Measurements from ENCODE around the gene SLC17A1.
A peak's percentile ranks its signal among the peaks of the same experiment; 100 is the strongest.

Gene SLC17A1, protein sequence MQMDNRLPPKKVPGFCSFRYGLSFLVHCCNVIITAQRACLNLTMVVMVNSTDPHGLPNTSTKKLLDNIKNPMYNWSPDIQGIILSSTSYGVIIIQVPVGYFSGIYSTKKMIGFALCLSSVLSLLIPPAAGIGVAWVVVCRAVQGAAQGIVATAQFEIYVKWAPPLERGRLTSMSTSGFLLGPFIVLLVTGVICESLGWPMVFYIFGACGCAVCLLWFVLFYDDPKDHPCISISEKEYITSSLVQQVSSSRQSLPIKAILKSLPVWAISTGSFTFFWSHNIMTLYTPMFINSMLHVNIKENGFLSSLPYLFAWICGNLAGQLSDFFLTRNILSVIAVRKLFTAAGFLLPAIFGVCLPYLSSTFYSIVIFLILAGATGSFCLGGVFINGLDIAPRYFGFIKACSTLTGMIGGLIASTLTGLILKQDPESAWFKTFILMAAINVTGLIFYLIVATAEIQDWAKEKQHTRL

DNA sequence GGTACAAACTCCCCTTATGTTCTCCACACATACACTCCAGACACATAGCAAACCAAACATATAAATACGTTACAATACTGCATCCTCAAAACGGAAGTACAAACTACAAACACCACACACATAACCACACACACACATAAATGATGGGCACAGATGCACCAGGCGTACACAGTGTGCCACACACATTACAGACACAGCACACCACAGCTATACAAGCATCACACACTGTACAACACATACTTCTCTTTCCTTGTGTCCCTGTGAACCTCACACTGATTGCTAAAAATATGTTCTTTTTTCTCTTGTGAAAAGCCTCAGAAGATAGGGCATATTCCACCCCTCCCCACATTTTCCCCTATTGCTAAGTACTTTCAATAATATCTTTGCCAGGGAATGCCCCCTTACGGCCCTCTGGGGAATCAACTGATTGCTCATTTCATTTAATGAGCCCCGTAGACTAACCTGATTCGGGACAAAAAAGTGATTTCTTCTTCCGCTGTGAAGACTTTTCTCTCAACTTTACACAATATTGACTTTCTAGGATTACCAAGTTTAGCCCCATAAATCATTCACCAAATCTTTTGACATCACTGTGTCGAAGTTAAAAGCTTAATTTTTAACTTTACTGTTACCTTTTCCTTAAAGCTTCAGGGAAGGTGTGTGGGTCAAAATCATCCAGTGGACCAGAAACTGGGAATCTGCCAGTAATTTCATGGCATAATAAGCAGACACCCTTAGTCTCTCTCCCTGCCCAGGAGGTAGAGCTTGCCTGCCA is at the start of gene SLC17A1:
SLC17A1 (minus strand) TSS at position 521 of the 775 bp plus-strand sequence. CDS start 1,495 bp downstream, outside the sequence.
- no peak for DNase-seq (ENCODE audit: low spot score)

- DNase-seq (ENCODE audit: low spot score), result no peak
Observed at GRCh38 chr6:25880601-25881000, 48.7 kb upstream of the SLC17A1 start.

DNA sequence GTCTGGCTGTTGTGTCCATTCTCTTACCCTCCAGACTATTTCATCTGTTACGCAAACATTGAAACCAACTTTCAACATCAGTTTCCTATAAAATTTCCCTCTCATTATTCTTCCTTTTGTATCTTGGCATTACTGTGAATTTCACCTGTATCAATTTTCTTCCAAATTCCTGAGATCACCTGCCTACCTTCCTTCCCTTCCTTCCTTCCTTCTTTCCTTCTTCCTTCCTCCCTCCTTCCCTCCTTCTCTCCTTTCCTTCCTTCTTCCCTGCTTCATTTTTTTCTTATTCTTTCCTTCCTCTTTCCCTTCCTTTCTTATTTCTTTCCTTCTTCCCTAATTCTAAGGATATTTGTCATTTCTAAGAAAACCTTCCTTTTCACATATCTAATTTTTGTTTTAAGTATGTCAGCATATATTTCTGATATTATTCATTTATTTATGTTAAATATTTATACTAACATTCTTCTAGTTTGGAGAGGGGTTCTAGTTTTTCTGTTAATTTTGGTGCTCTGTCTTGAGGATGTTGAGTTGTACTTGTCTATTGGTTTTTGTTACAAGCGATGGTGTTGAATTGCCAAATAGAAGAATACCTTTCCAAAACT is 47.0 kb upstream of the SLC17A1 start:
- no peak for DNase-seq (ENCODE audit: low spot score)

- DNase-seq (ENCODE audit: low spot score), result no peak
Observed at GRCh38 chr6:25875926-25876602, 44.2 kb upstream of the SLC17A1 start.

DNA sequence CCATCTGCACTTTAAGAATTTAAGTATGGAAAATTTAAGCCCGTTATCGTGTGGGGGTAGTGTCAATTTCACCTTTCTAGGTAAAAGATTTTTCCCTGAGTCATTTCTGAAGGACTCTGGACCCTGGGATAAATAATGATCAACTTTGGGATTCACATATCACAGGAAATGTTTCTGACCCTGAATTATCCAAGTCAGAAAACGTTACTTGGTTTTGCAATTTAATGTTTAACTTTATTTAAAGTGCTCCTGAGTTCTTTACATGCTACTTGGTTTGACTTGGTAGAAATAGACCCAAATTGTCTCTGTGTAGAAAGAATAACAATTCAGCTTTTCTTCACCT is 43.7 kb upstream of the SLC17A1 start:
- DNase-seq (ENCODE audit: low spot score), result no peak

- DNase-seq (ENCODE audit: low spot score), result no peak
Observed at GRCh38 chr6:25874822-25875562, 43.1 kb upstream of the SLC17A1 start.

DNA sequence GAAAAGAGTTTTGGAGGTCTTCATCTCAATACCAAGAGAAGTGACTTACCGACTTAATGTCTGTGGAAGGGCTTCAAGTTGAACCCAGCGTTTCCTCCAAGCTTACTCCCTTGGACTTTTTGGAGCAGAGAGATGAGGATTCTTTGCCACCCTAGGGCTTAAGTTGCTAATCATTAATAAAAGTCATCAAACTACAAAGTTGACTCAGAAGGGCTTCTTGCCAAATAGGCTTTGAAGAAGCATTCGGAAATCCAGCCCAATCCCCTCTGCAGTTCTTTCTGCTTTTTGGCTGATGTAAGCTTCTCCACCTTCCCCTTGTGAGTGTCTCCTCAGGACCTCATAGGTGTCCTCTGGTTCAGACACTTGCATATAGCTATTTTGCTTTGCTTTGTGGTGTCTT is 42.3 kb upstream of the SLC17A1 start, which contains the start of gene SLC17A3:
SLC17A3 (minus strand) TSS at position 126 of the 400 bp plus-strand sequence. CDS start 5,856 bp downstream, outside the sequence.
- no peak for DNase-seq (ENCODE audit: low spot score)

DNA sequence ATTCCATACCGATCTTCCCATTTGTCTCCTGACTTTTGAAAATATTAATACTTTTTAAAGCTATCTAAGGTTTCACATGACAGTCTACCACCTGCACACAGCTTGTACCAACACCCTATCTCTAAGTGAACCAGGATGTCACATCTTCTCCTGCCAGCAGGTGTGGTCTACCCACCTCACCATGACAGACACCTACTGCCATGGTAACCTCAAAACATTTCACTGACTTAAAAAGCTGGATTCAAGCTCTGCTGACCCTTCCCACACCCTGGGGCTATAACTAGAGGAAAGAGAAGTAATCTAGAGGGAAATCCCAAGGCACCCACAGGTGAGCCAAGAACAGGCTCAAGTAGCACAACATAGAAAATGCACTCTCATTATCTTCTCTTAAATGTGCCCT is 41.0 kb upstream of the SLC17A1 start:
- no peak for DNase-seq (ENCODE audit: low spot score)

DNA sequence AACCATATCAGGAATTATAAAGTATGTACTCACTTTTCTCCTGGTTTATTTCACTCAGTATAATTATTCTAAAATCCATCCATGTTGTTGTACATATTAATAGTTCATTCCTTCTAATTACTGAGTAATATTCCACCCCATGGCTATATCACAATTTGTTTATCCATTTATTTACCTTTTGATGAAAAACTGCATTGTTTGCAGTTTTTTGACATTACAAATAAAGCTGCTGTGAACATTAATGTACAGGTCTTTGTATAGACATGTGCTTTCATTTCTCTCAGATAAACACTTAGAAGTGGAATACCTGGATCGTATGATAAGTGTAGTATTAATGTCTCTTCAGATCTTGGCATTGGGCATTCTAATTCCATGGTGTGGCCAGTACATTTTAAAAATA is 38.0 kb upstream of the SLC17A1 start:
- DNase-seq (ENCODE audit: low spot score), result no peak

DNA sequence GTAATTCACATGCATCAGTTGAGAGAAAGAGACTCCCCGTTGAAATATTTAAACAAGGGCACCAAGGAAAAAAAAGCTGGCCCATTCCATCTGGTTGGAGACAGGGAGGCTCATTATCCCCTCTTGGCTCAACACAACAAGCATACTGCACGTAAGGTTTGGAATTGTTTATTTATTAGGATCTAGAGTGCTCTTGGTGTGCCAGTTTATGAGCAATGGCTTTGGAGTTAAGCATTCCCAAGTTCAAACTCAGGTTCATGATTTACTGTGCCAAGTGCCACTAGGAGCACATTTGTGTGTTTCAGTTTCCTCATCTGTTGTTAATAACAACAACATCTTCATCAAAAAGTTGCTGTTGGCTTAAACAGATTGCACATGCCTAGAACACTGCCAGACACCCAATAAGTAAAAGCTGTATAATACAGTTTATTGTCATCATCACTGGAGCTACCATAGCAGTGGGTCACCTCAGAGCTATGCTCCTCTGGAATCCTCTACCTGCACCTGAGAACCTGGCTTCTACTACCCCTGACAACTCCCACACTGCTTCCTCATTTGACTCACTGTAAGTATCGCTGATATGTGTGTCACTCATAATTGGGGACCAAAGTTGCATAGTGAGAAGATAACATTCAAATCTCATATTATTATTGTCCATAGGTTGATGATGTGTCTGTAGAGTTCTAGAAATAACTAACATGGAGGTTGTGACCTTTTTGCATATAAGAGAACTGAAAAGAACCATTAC is 36.8 kb upstream of the SLC17A1 start:
- no peak for DNase-seq (ENCODE audit: low spot score)

- DNase-seq (ENCODE audit: low spot score), result no peak
Observed at GRCh38 chr6:25866011-25866410, 34.2 kb upstream of the SLC17A1 start.

DNA sequence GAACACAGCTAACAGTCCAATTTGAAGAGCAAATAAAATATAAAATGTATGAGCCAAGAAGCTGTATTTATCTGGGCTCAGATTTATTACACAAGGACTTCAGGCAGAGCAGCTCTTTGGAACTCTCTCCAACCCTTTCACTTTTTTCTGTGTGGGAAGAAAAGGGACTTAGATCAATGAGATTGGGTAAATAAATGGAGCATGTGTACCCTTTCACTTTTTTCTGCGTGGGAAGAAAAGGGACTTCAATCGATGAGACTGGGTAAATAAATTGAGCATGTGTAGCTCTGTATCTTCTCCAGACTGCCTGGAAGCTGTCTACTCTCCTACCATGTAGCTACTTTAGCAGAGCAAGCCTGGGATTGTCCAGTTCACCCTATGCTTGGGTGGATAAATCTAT is 31.5 kb upstream of the SLC17A1 start:
- no peak for DNase-seq (ENCODE audit: low spot score)

GRCh38 chr6:25862199-25862598 is 30.3 kb upstream of the SLC17A1 start:
- no peak for DNase-seq (ENCODE audit: low spot score)

DNA sequence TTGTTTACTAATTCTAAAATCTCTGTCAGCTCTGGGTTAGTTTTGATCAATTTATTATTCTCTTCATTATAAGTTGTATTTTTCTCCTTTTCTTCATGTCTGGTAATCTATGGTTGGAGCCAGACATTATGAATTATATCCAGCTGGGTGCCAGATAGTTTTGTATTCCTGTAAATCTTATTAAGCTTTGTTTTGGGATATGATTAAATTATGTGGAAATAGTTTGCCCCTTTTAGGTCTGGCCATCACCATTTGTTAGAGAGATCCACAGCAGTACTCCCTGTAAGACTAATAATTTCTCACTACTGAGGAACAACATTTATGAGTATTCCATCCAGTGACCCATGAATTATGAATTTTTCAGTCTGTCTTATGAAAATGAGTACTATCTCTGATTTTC is 20.9 kb upstream of the SLC17A1 start:
- no peak for DNase-seq (ENCODE audit: low spot score)

GRCh38 chr6:25851961-25852360 is 20.1 kb upstream of the SLC17A1 start:
- no peak for DNase-seq (ENCODE audit: low spot score)

- DNase-seq (ENCODE audit: low spot score), result peak; percentile 3
Observed at GRCh38 chr6:25844518-25844917, 12.7 kb upstream of the SLC17A1 start.

DNA sequence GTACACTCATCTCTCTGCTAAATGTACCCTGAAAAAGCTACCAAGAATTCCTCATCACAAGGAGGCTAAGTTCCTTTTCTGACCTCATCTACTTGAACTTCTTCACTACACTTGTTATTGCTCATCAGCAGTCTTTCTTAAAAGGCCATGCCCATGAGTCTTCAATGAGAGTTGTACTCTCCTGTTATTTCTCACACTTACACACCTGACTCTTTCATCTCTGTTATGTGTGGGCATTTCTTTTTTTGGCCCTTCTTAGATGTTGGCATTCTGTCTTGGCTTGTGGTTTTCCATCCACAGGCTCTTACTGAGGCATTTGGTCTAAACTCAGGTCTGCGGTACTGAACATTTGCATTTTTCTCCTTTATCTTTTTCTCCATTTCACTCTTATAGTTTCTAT is 10.7 kb upstream of the SLC17A1 start:
- no peak for DNase-seq (ENCODE audit: low spot score)

DNA sequence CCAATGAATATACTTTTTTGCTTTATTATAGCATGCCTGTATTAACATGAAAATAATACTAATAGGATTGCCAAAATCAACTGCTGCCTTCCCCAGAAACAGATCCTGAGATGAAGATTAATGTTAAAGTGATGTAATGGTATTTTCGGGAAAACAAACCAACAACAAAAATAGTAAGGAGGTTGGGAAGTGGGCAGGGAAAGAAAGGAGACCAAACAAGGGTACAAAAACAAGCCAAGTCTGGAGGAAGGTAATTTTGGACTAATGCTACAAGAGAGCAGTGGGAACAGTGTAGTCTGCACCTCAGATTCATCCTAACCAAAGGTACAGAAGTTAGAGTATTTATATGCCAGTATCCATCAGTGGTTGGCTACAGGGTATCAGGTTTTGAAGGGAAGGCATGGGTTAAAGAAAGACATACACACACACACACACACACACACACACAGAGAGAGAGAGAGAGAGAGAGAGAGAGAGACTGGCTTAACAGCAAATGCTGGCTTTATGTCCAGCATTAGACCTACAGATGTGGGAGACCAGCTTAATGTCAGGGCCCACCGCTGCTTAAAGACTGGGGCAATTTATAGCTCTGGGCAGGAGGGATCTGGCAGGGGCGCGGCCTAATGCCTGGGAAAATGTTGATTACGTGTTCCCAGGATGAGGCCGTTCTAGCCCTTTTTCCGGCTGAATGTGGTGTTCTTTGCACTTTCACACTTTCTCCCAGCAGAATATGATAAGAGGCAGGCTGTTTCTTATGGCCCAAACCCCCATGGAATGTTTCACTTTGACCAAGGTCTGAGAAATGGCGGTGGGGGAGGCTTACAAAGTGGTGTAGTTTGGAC is 3.8 kb upstream of the SLC17A1 start:
- no peak for DNase-seq (ENCODE audit: low spot score)

- no peak for DNase-seq (ENCODE audit: low spot score)
Observed at GRCh38 chr6:25834950-25835349, 3.1 kb upstream of the SLC17A1 start.

DNA sequence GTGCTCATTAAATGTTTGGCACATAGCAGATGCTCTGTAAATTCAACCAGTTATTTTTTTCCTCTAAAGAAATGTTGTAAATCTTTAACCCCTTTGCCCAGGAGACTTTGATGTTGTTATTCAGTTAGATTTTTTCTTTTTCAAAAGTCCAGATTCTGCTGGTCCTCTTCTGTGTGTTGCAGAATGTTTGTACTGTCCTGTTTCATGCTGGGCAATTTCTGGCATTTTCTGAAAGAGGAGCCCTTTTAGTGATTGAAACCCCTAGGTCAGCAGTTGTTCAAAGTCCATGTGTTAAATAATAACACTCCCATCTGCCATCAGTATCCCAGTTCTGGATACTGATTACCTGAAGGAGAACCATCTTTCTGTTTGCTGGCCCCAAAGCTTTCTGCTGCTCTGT is 1.3 kb upstream of the SLC17A1 start:
- DNase-seq (ENCODE audit: low spot score), result no peak

Data from pons (tissue), 1 donor.